ENCODE results near the gene RPTOR. TPM values are rescaled to one million over a fixed set of nuclear protein-coding genes. Genes with fewer than 3 reads are reported as not detected.

RPTOR gene
- total RNA-seq, 1 experiment from 2014 or later, result 66.7 TPM

DNA sequence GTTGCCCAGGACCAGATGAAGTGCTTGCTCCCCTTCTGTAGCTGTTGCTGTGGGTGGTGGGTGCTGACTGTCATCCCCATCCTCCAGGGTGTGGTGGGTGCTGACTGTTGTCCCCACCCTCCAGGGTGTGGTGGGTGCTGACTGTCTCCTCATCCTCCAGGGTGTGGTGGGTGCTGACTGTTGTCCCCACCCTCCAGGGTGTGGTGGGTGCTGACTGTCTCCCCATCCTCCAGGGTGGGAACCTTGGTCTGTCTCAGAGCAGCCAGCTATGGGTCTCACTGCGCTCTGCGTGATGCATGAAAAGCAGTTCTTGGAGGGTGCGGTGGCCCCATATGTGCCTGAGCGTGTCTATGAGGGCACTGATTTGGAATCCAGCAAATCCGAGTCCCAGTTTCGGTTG, 163.8 kb downstream of the RPTOR start:
- no peaks in the 10 kb centered on the region for H3K36me3 ChIP-seq (ENCODE audit: control insufficient read depth, insufficient read depth, low read length)
- intact Hi-C loops (cut with micrococcal nuclease; ENCODE audit: unreplicated experiment), result no loop called here
- H3K4me3 ChIP-seq (ENCODE audit: low read depth, low read length), result no peak overlapping the region
- no peaks in the 10 kb centered on the region for H3K9me3 ChIP-seq
- H3K27me3 Mint-ChIP-seq (ENCODE audit: insufficient read depth, unreplicated experiment), result no peaks in the 10 kb centered on the region
- H3K9me3 Mint-ChIP-seq (ENCODE audit: unreplicated experiment), result no peaks in the 10 kb centered on the region
- H3K4me3 Mint-ChIP-seq (ENCODE audit: unreplicated experiment), result no peak overlapping the region
- POLR2A ChIA-PET, result no interaction called here
- H3K27ac Mint-ChIP-seq (ENCODE audit: unreplicated experiment), result no peak overlapping the region
- BruUV-seq (replicated peaks), result no TSS peak
- DNase-seq, result no peak
- CTCF ChIA-PET, result no interaction called here
- peaks cover 7% of the 10 kb centered on the region for H3K4me1 Mint-ChIP-seq (ENCODE audit: low read depth, unreplicated experiment)
- no peaks in the 10 kb centered on the region for H3K27me3 ChIP-seq (replicated peaks; ENCODE audit: control insufficient read depth, insufficient read depth, low read length)
- no peaks in the 10 kb centered on the region for H3K4me1 ChIP-seq
- peaks cover 19% of the 10 kb centered on the region for H3K36me3 Mint-ChIP-seq (ENCODE audit: insufficient read depth, unreplicated experiment)
- TF ChIP-seq, protein P1, sequence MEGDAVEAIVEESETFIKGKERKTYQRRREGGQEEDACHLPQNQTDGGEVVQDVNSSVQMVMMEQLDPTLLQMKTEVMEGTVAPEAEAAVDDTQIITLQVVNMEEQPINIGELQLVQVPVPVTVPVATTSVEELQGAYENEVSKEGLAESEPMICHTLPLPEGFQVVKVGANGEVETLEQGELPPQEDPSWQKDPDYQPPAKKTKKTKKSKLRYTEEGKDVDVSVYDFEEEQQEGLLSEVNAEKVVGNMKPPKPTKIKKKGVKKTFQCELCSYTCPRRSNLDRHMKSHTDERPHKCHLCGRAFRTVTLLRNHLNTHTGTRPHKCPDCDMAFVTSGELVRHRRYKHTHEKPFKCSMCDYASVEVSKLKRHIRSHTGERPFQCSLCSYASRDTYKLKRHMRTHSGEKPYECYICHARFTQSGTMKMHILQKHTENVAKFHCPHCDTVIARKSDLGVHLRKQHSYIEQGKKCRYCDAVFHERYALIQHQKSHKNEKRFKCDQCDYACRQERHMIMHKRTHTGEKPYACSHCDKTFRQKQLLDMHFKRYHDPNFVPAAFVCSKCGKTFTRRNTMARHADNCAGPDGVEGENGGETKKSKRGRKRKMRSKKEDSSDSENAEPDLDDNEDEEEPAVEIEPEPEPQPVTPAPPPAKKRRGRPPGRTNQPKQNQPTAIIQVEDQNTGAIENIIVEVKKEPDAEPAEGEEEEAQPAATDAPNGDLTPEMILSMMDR (IDR thresholded peaks at IDR 0.05; ENCODE audit: insufficient read depth in 1 of 2, low read depth in 1 of 2, low read length in 1 of 2, severe bottlenecking in 1 of 2, unreplicated experiment in 1 of 2), result no peak

DNA sequence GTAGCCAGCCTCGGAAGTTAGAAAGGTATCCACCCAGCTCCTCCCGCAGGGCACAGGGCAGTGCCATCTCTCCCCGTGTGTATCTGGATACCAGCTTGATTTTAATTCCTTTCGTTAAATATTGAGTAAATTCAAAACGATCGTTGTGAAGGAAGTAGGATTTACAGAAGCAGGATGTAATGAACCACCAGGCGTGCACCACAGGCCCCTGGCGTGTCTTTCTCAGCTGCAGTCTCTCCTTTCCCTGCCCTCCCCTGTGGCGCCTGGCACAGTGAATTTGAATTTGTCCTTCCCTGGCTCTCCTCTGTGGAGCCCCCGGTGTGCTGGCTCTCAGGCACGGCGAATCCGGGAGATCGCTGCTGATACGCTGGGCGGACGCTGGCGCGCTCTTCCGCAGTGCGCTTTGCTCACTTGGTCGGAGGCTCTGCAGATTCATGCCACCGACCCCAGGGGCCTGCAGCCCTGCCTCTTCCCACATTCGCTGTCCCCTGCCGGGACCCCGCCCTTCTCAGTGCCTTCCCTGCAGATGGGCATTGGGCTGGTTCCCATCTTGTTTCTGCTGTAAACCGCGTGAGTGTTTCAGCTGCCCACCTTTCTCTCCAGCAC, 164.6 kb downstream of the RPTOR start:
- DNase-seq, result no peak
- no peaks in the 10 kb centered on the region for H3K36me3 ChIP-seq (ENCODE audit: control insufficient read depth, insufficient read depth, low read length)
- Mint-ChIP-seq H3K4me3 (ENCODE audit: unreplicated experiment) (no peak overlapping the region), H3K9me3 (ENCODE audit: unreplicated experiment) (no peaks in the 10 kb centered on the region), H3K27ac (ENCODE audit: unreplicated experiment) (no peak overlapping the region), H3K4me1 (ENCODE audit: low read depth, unreplicated experiment) (peaks cover 8% of the 10 kb centered on the region), H3K36me3 (ENCODE audit: insufficient read depth, unreplicated experiment) (peaks cover 19% of the 10 kb centered on the region), H3K27me3 (ENCODE audit: insufficient read depth, unreplicated experiment) (no peaks in the 10 kb centered on the region)
- no peak overlapping the region for H3K4me3 ChIP-seq (ENCODE audit: low read depth, low read length)
- TF ChIP-seq, protein P1 (IDR thresholded peaks at IDR 0.05; ENCODE audit: insufficient read depth in 1 of 2, low read depth in 1 of 2, low read length in 1 of 2, severe bottlenecking in 1 of 2, unreplicated experiment in 1 of 2), result no peak
- no TSS peak for BruUV-seq (replicated peaks)
- intact Hi-C loops (cut with micrococcal nuclease; ENCODE audit: unreplicated experiment), result no loop called here
- ChIA-PET POLR2A (no interaction called here), CTCF (no interaction called here)
- H3K9me3 ChIP-seq, result no peaks in the 10 kb centered on the region
- H3K4me1 ChIP-seq, result no peaks in the 10 kb centered on the region
- H3K27me3 ChIP-seq (replicated peaks; ENCODE audit: control insufficient read depth, insufficient read depth, low read length), result no peaks in the 10 kb centered on the region

DNA sequence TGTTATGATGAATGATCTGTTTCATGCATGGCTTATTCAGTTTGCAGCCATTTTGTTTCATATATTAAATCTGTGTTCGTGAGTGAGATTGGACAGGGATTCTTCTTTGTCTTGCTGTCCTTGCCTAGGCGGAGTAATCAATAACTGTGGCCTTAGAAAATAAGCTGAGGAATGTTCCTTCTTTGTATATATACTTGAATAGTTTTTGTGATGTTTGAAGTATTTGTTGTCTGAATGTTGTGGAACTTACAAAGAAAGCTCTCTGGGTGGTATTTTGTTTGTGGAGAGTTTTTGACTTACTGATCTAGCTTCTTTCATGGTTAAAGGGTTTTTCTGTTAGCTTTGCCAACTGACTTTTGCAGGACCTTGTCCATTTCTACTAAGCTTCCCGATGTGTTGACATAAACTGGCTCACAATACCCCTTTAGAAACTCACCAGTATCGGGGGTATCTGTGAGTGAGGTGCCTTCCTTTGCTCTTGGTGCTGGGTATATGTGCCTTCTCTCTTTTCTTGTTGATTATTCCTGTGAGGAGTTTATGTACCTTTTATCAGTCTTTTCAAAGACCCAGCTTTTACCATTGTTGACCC, 166.2 kb downstream of the RPTOR start:
- BruUV-seq (replicated peaks), result no TSS peak
- TF ChIP-seq, protein P1 (IDR thresholded peaks at IDR 0.05; ENCODE audit: insufficient read depth in 1 of 2, low read depth in 1 of 2, low read length in 1 of 2, severe bottlenecking in 1 of 2, unreplicated experiment in 1 of 2), result no peak
- Mint-ChIP-seq H3K36me3 (ENCODE audit: insufficient read depth, unreplicated experiment) (peaks cover 19% of the 10 kb centered on the region), H3K9me3 (ENCODE audit: unreplicated experiment) (no peaks in the 10 kb centered on the region), H3K4me3 (ENCODE audit: unreplicated experiment) (no peak overlapping the region), H3K4me1 (ENCODE audit: low read depth, unreplicated experiment) (peaks cover 8% of the 10 kb centered on the region), H3K27me3 (ENCODE audit: insufficient read depth, unreplicated experiment) (no peaks in the 10 kb centered on the region), H3K27ac (ENCODE audit: unreplicated experiment) (no peak overlapping the region)
- Histone ChIP-seq H3K4me3 (ENCODE audit: low read depth, low read length) (no peak overlapping the region), H3K4me1 (no peaks in the 10 kb centered on the region), H3K27me3 (replicated peaks; ENCODE audit: control insufficient read depth, insufficient read depth, low read length) (no peaks in the 10 kb centered on the region), H3K36me3 (ENCODE audit: control insufficient read depth, insufficient read depth, low read length) (no peaks in the 10 kb centered on the region), H3K9me3 (no peaks in the 10 kb centered on the region)
- ChIA-PET POLR2A (no interaction called here), CTCF (interaction anchor here (0.6 kb wide), 1 partner anchor 45 kb away, joined by 5 read pairs; no protein-coding TSS in a partner anchor)
- DNase-seq, result no peak
- intact Hi-C loops (cut with micrococcal nuclease; ENCODE audit: unreplicated experiment), result no loop called here
